Neural crest cell (in vitro differentiated cells): ENCODE measurements around the gene SMAD6. TPM values are rescaled to one million over a fixed set of nuclear protein-coding genes. Genes with fewer than 3 reads are reported as not detected.
A peak's percentile ranks its signal among the peaks of the same experiment; 100 is the strongest.

Source experiments
- DNase-seq: peaks from one replicate; pipeline ENCODE4 v3.0.0; 2021; ENCODE audit warnings: low read depth, mixed read lengths, low spot score
- H3K27ac Mint-ChIP-seq: one replicate; pipeline ENCODE4 v1.8.0; 2021; ENCODE audit warnings: mild to moderate bottlenecking, mixed read lengths; ENCODE audit not compliant: unreplicated experiment
- H3K27me3 Mint-ChIP-seq: 2 replicates; pipeline ENCODE4 v1.8.0; 2021; ENCODE audit warnings: low read depth, mild to moderate bottlenecking, mixed read lengths
- H3K36me3 Mint-ChIP-seq: 2 replicates; pipeline ENCODE4 v1.8.0; 2021; ENCODE audit warnings: low read depth, mild to moderate bottlenecking, mixed read lengths
- H3K4me1 Mint-ChIP-seq: 2 replicates; pipeline ENCODE4 v1.8.0; 2021; ENCODE audit warnings: mixed read lengths
- H3K4me3 Mint-ChIP-seq: one replicate; pipeline ENCODE4 v1.8.0; 2021; ENCODE audit warnings: mild to moderate bottlenecking, mixed read lengths
- H3K9me3 Mint-ChIP-seq: 2 replicates; pipeline ENCODE4 v1.8.0; 2021; ENCODE audit warnings: mixed read lengths
- long read RNA-seq: library from polyadenylated mRNA; unstranded; transcript quantifications from one replicate; pipeline ENCODE4 v2.0.0, GENCODE V29; 2020
- total RNA-seq: library from RNA; stranded (reverse); gene quantifications from 2 replicates; pipeline ENCODE4 v1.2.1, GENCODE V29; 2021
- TF ChIP-seq, protein P1 (sequence below): fragments of 200-600 bp; sonication (generic); conservative IDR thresholded peaks from 2 replicates; pipeline ENCODE4 v1.5.0; 2021; ENCODE audit warnings: antibody characterized with exemption, mild to moderate bottlenecking

The SMAD6 gene
- total RNA-seq = 4.7 and 5.4 TPM in 2 replicates
- long read RNA-seq = 0 reads

GRCh38 chr15:66702035-66702786, at the start of gene SMAD6:
SMAD6 (plus strand) TSS chr15:66702236; CDS start chr15:66703259, 1,023 bp downstream.
- peaks cover 37% of the 10 kb centered on the region for H3K4me1 Mint-ChIP-seq
- H3K4me3 Mint-ChIP-seq = peak within 1 kb of the TSS; percentile 99
- no peaks in the 10 kb centered on the region for H3K9me3 Mint-ChIP-seq
- H3K27ac Mint-ChIP-seq = peak within 1 kb of the TSS; percentile 35
- peak; percentile 87 for DNase-seq
- H3K36me3 Mint-ChIP-seq = no peaks in the 10 kb centered on the region
- TF ChIP-seq, protein P1, sequence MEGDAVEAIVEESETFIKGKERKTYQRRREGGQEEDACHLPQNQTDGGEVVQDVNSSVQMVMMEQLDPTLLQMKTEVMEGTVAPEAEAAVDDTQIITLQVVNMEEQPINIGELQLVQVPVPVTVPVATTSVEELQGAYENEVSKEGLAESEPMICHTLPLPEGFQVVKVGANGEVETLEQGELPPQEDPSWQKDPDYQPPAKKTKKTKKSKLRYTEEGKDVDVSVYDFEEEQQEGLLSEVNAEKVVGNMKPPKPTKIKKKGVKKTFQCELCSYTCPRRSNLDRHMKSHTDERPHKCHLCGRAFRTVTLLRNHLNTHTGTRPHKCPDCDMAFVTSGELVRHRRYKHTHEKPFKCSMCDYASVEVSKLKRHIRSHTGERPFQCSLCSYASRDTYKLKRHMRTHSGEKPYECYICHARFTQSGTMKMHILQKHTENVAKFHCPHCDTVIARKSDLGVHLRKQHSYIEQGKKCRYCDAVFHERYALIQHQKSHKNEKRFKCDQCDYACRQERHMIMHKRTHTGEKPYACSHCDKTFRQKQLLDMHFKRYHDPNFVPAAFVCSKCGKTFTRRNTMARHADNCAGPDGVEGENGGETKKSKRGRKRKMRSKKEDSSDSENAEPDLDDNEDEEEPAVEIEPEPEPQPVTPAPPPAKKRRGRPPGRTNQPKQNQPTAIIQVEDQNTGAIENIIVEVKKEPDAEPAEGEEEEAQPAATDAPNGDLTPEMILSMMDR = no peak
- H3K27me3 Mint-ChIP-seq = peaks cover 24% of the 10 kb centered on the region

DNA sequence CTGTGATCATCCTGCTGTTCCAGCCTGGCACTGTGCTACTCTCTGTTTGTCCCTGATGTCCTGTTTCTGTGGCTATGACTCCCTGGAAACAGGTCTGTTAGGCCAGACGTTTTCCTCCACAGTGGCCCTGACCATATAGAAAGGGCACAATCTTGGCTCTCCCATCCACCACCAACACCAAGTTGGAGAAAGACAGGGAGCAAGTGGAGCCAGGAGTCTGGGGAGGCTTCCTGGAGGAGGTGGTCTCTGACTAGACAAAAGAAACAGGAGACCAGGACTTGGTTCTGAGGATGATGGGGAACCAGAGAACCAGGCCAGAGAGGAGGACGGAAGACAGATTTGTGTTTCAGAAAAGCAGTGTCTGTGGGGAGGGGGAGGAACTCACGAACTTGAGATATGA, 49.2 kb upstream of the SMAD6 start:
- Mint-ChIP-seq H3K4me1 (peaks cover 49% of the 10 kb centered on the region), H3K27ac (peak overlapping the region; percentile 46)

GRCh38 chr15:66653398-66653797, 48.6 kb upstream of the SMAD6 start:
- H3K9me3 Mint-ChIP-seq = no peaks in the 10 kb centered on the region
- peaks cover 44% of the 10 kb centered on the region for H3K4me1 Mint-ChIP-seq
- H3K4me3 Mint-ChIP-seq = no peak overlapping the region
- DNase-seq = no peak
- TF ChIP-seq, protein P1 = no peak
- peak overlapping the region; percentile 46 for H3K27ac Mint-ChIP-seq
- no peaks in the 10 kb centered on the region for H3K36me3 Mint-ChIP-seq
- no peaks in the 10 kb centered on the region for H3K27me3 Mint-ChIP-seq

More for the DNA sequence above, 49.2 kb upstream of the SMAD6 start:
- Mint-ChIP-seq H3K9me3 (no peaks in the 10 kb centered on the region), H3K4me3 (no peak overlapping the region), H3K36me3 (no peaks in the 10 kb centered on the region), H3K27me3 (no peaks in the 10 kb centered on the region)
- TF ChIP-seq, protein P1 = no peak
- no peak for DNase-seq

GRCh38 chr15:66653852-66654251, 48.2 kb upstream of the SMAD6 start:
- H3K27me3 Mint-ChIP-seq = no peaks in the 10 kb centered on the region
- TF ChIP-seq, protein P1 = no peak
- H3K4me1 Mint-ChIP-seq = peaks cover 44% of the 10 kb centered on the region
- no peaks in the 10 kb centered on the region for H3K9me3 Mint-ChIP-seq
- no peak for DNase-seq
- no peaks in the 10 kb centered on the region for H3K36me3 Mint-ChIP-seq
- no peak overlapping the region for H3K4me3 Mint-ChIP-seq
- peak overlapping the region; percentile 46 for H3K27ac Mint-ChIP-seq

DNA sequence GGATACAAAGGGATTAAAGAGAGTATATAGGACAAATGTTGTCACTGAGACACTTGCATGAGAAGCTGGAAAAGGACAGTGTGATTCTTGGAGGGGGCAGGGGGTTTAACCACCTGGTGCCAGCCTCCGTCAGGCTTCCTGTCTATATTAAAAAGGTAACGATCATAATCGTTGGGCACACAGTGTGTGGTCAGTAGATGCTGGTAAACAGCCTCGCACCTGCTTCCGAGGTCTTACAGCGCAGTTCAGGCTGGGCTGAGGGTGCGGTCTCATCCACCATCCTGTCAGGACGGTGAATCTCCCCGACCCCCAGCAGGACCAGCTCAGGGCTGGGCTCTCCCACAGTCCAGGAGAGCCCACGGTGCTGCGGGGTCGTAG, 47.7 kb upstream of the SMAD6 start:
- Mint-ChIP-seq H3K27ac (no peak overlapping the region), H3K27me3 (no peaks in the 10 kb centered on the region), H3K36me3 (no peaks in the 10 kb centered on the region), H3K4me1 (peaks cover 42% of the 10 kb centered on the region), H3K4me3 (no peak overlapping the region), H3K9me3 (no peaks in the 10 kb centered on the region)
- no peak for DNase-seq
- TF ChIP-seq, protein P1 = no peak
